DND-41 (cell line): ENCODE data around the gene MYH16.

Experiments used
- ATAC-seq: fragments of 200-7000 bp; cut with Tn5 transposase; 3 replicates; pipeline ENCODE4 v1.9.1; 2021; ENCODE audit warnings: low read depth; ENCODE audit not compliant: insufficient read depth
- DNase-seq: peaks from one replicate; pipeline ENCODE4 v3.0.0-alpha.2; 2020
- H2AFZ ChIP-seq: 2 replicates; pipeline ENCODE4 v1.6.0; 2012; ENCODE audit warnings: low read depth, low read length
- H3K27ac ChIP-seq: 2 replicates; pipeline ENCODE4 v1.5.1; 2012; ENCODE audit warnings: low read length, inconsistent platforms
- H3K27me3 ChIP-seq: fragments of 200-600 bp; sonication (generic); 2 replicates; pipeline ENCODE4 v1.6.0; 2012; ENCODE audit warnings: low read length, mild to moderate bottlenecking, inconsistent platforms; ENCODE audit not compliant: insufficient read depth, poor library complexity
- H3K36me3 ChIP-seq: 2 replicates; pipeline ENCODE4 v1.5.1; 2012; ENCODE audit warnings: low read length, inconsistent platforms; ENCODE audit not compliant: insufficient read depth
- H3K4me1 ChIP-seq: 2 replicates; pipeline ENCODE4 v1.5.1; 2012; ENCODE audit warnings: mild to moderate bottlenecking, low read length; ENCODE audit not compliant: insufficient read depth
- H3K4me2 ChIP-seq: 2 replicates; pipeline ENCODE4 v1.6.0; 2012; ENCODE audit warnings: mild to moderate bottlenecking, moderate library complexity, low read length, inconsistent platforms; ENCODE audit not compliant: insufficient read depth
- H3K4me3 ChIP-seq, 2 experiments: fragments of 200-600 bp in 1 of 2; shearing (Covaris generic) in 1 of 2; 2 replicates each; pipeline ENCODE4 v1.5.1; 2012 to 2016; ENCODE audit warnings: inconsistent platforms in 2 of 2, low read length in 2 of 2, mild to moderate bottlenecking in 2 of 2, low read depth in 1 of 2, moderate library complexity in 1 of 2
- H3K79me2 ChIP-seq: 2 replicates; pipeline ENCODE4 v1.6.0; 2012; ENCODE audit warnings: low read length, inconsistent platforms; ENCODE audit not compliant: insufficient read depth
- H3K9ac ChIP-seq: 2 replicates; pipeline ENCODE4 v1.6.0; 2012; ENCODE audit warnings: low read depth, mild to moderate bottlenecking, inconsistent platforms, low read length, moderate library complexity
- H3K9me3 ChIP-seq: 2 replicates; pipeline ENCODE4 v1.5.1; 2012; ENCODE audit warnings: low read length, moderate library complexity, mild to moderate bottlenecking, inconsistent platforms; ENCODE audit not compliant: insufficient read depth, severe bottlenecking
- H4K20me1 ChIP-seq: 2 replicates; pipeline ENCODE4 v1.6.0; 2012; ENCODE audit warnings: low read length; ENCODE audit not compliant: insufficient read depth
- CTCF ChIP-seq: IDR thresholded peaks from 2 replicates; pipeline ENCODE4 v1.5.1; 2012; ENCODE audit warnings: borderline replicate concordance, low read length, moderate library complexity, mild to moderate bottlenecking; ENCODE audit not compliant: poor library complexity, severe bottlenecking; ENCODE audit errors: extremely low read depth
- EZH2 ChIP-seq: IDR thresholded peaks from 3 replicates; pipeline ENCODE4 v1.6.1; 2012; ENCODE audit warnings: borderline replicate concordance, low read depth, mild to moderate bottlenecking, moderate library complexity, low read length, inconsistent platforms; ENCODE audit not compliant: severe bottlenecking

The MYH16 gene

GRCh38 chr7:99309111-99309510, 36.5 kb downstream of the MYH16 start:
- no peaks in the 10 kb centered on the region for H3K27me3 ChIP-seq
- no peak overlapping the region for H3K4me2 ChIP-seq
- H3K79me2 ChIP-seq, result no peaks in the 10 kb centered on the region
- no peak overlapping the region for H3K27ac ChIP-seq
- no peak overlapping the region for H3K4me3 ChIP-seq
- ATAC-seq (no peak), DNase-seq (no peak)
- H3K9me3 ChIP-seq, result no peaks in the 10 kb centered on the region
- H2AFZ ChIP-seq, result no peak overlapping the region
- no peaks in the 10 kb centered on the region for H3K36me3 ChIP-seq
- TF ChIP-seq EZH2, result no peak
- no peak for TF ChIP-seq CTCF
- no peak overlapping the region for H3K9ac ChIP-seq
- peaks cover 5% of the 10 kb centered on the region; the same call in 1 of the 2 replicates for H3K4me1 ChIP-seq
- H4K20me1 ChIP-seq, result no peaks in the 10 kb centered on the region

- H3K27me3 ChIP-seq, result no peaks in the 10 kb centered on the region
- no peak overlapping the region for H2AFZ ChIP-seq
- DNase-seq (no peak), ATAC-seq (no peak)
- no peaks in the 10 kb centered on the region for H3K36me3 ChIP-seq
- no peak overlapping the region for H3K4me3 ChIP-seq
- H3K79me2 ChIP-seq, result no peaks in the 10 kb centered on the region
- no peak overlapping the region for H3K9ac ChIP-seq
- TF ChIP-seq EZH2 (no peak), CTCF (no peak)
- no peak overlapping the region for H3K4me2 ChIP-seq
- no peaks in the 10 kb centered on the region for H3K9me3 ChIP-seq
- H3K27ac ChIP-seq, result no peak overlapping the region
- H3K4me1 ChIP-seq, result peaks cover 5% of the 10 kb centered on the region; the same call in 1 of the 2 replicates
- no peaks in the 10 kb centered on the region for H4K20me1 ChIP-seq
These were observed 37.4 kb downstream of the MYH16 start for GRCh38 chr7:99310004-99310403.

GRCh38 chr7:99311702-99312101, 39.1 kb downstream of the MYH16 start:
- DNase-seq (no peak), ATAC-seq (no peak)
- peaks cover 5% of the 10 kb centered on the region; the same call in 1 of the 2 replicates for H3K4me1 ChIP-seq
- no peak overlapping the region for H3K9ac ChIP-seq
- H3K9me3 ChIP-seq, result no peaks in the 10 kb centered on the region
- H2AFZ ChIP-seq, result no peak overlapping the region
- TF ChIP-seq EZH2 (no peak), CTCF (no peak)
- H3K36me3 ChIP-seq, result no peaks in the 10 kb centered on the region
- H4K20me1 ChIP-seq, result no peaks in the 10 kb centered on the region
- no peak overlapping the region for H3K4me2 ChIP-seq
- H3K4me3 ChIP-seq, result no peak overlapping the region
- H3K27ac ChIP-seq, result no peak overlapping the region
- H3K79me2 ChIP-seq, result no peaks in the 10 kb centered on the region
- no peaks in the 10 kb centered on the region for H3K27me3 ChIP-seq
